GM12873 (cell line): ENCODE results near the gene PAGR1.

Experiments
- CTCF ChIP-seq: IDR thresholded peaks from 2 replicates; pipeline ENCODE4 v1.5.1; 2012; ENCODE audit warnings: low read depth, mild to moderate bottlenecking, moderate library complexity, low read length, control low read depth; ENCODE audit not compliant: insufficient read depth; ENCODE audit errors: missing control alignments

Gene PAGR1

GRCh38 chr16:29821643-29822115 is 5.7 kb downstream of the PAGR1 start:
- TF ChIP-seq CTCF, result no peak

DNA sequence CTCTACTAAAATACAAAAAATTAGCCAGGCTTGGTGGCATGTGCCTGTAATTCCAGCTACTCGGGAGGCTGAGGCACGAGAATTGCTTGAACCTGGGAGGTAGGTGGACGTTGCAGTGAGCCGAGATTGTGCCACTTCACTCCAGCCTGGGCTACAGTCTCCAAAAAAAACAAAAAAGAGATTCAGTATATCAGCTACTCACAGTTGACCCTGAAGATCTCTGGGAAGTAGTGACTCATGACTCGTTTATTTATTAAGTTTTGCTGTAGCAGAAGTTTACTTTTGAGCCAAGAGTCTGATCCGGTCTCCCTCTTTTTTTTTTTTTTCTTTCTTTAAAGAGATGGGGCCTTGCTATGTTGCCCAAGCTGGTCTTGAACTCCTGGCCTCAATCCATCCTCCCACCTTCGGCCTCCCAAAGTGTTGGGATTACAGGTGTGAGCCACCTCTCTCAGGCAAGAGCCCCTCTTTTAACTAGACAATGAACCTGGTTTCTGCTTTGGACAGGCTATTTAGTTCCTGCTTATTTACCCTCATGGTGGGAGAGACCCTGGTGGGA is 8.7 kb downstream of the PAGR1 start:
- TF ChIP-seq CTCF, result no peak

GRCh38 chr16:29825145-29826044 is 9.4 kb downstream of the PAGR1 start:
- no peak for TF ChIP-seq CTCF

- no peak for TF ChIP-seq CTCF
Measured at GRCh38 chr16:29826342-29826695, 10.4 kb downstream of the PAGR1 start.

DNA sequence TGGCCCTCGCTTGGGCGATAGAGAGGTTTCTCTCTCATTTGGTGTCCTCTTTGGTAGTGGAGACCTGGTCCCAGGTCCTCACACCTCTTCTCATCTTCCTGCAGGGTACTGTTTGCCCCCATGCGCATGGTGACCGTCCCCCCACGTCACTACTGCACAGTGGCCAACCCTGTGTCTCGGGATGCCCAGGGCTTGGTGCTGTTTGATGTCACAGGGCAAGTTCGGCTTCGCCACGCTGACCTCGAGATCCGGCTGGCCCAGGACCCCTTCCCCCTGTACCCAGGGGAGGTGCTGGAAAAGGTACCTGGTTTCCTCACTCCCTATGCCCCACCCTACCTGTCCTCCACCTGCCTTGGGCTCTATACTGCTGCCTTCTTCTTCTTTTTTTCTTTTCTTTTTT is 14.8 kb downstream of the PAGR1 start:
- no peak for TF ChIP-seq CTCF

DNA sequence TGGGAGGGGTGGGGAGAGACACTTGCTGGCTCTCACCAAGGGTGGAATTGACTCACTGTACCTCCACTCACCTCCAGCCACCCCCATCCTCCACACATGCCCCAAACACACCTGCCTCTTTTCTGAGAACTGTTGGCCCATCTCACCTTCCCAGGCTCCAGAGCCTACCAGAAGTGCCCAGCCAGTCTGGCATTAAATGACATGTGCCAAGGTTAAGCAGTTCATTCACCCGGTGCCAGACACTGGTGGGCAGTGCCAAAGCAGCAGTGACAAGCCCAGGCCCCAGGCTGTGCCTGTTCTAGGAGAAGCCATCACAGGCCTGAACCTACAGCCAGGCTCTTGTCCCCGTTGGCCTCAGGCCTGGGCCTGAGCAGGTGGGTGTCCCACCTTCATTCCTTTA is 15.5 kb downstream of the PAGR1 start:
- no peak for TF ChIP-seq CTCF

GRCh38 chr16:29834079-29834478 is 18.1 kb downstream of the PAGR1 start:
- no peak for TF ChIP-seq CTCF
